Measurements from ENCODE around the gene BANF1. TPM values are rescaled to one million over a fixed set of nuclear protein-coding genes. Genes with fewer than 3 reads are reported as not detected.
"Not testable (repeated sequence)": the region's sequence is repeated elsewhere in the genome, so short reads cannot be mapped to it uniquely, and the experiment has no call there.

The BANF1 gene
- total RNA-seq, 1 donor from 2014 or later: 127 TPM

- intact Hi-C loops (cut with DNase I): no loop called here
Measured at GRCh38 chr11:66006134-66006890, 4.0 kb downstream of the BANF1 start.

GRCh38 chr11:66006891-66007176 lies 4.5 kb downstream of the BANF1 start:
- intact Hi-C loops (cut with DNase I): no loop called here
- no peak for DNase-seq (ENCODE audit: low spot score)

More at GRCh38 chr11:66006134-66006890, 4.0 kb downstream of the BANF1 start:
- no peak for DNase-seq (ENCODE audit: low spot score)
- no peak for ATAC-seq

GRCh38 chr11:66007201-66007634 lies 4.9 kb downstream of the BANF1 start:
- no peak for ATAC-seq
- no peak for DNase-seq (ENCODE audit: low spot score)

More at GRCh38 chr11:66006891-66007176, 4.5 kb downstream of the BANF1 start:
- no peak for ATAC-seq

GRCh38 chr11:66008095-66008467 lies 5.8 kb downstream of the BANF1 start:
- intact Hi-C loops (cut with DNase I): no loop called here
- no peak for ATAC-seq
- DNase-seq (ENCODE audit: low spot score): no peak

More at GRCh38 chr11:66007201-66007634, 4.9 kb downstream of the BANF1 start:
- intact Hi-C loops (cut with DNase I): no loop called here

- ATAC-seq (no peak), DNase-seq (ENCODE audit: low spot score) (no peak)
- intact Hi-C loops (cut with DNase I): no loop called here
Measured at GRCh38 chr11:66008468-66009101, 6.3 kb downstream of the BANF1 start.

GRCh38 chr11:66010036-66010435 lies 7.7 kb downstream of the BANF1 start:
- DNase-seq (ENCODE audit: low spot score); ATAC-seq; intact Hi-C loops (cut with DNase I): not testable (repeated sequence)

GRCh38 chr11:66011239-66011784 lies 9.0 kb downstream of the BANF1 start:
- intact Hi-C loops (cut with DNase I): no loop called here
- ATAC-seq (no peak), DNase-seq (ENCODE audit: low spot score) (no peak)

GRCh38 chr11:66011785-66012303 lies 9.5 kb downstream of the BANF1 start, which contains the start of gene CST6:
Gene CST6 (plus strand): TSS chr11:66012008. CDS start chr11:66012045, 37 bp downstream.
- intact Hi-C loops (cut with DNase I): no loop called here
- ATAC-seq (no peak), DNase-seq (ENCODE audit: low spot score) (no peak)

GRCh38 chr11:66012371-66012945 lies 10.2 kb downstream of the BANF1 start:
- no peak for ATAC-seq
- intact Hi-C loops (cut with DNase I): no loop called here
- no peak for DNase-seq (ENCODE audit: low spot score)

- DNase-seq (ENCODE audit: low spot score): no peak
- intact Hi-C loops (cut with DNase I): no loop called here
- no peak for ATAC-seq
Measured at GRCh38 chr11:66012946-66013761, 10.9 kb downstream of the BANF1 start.

- DNase-seq (ENCODE audit: low spot score) (no peak), ATAC-seq (no peak)
- intact Hi-C loops (cut with DNase I): no loop called here
Measured at GRCh38 chr11:66013762-66014100, 11.4 kb downstream of the BANF1 start.

- DNase-seq (ENCODE audit: low spot score) (no peak), ATAC-seq (no peak)
- intact Hi-C loops (cut with DNase I): no loop called here
Measured at GRCh38 chr11:66014804-66015453, 12.6 kb downstream of the BANF1 start.

- ATAC-seq (no peak), DNase-seq (ENCODE audit: low spot score) (no peak)
- intact Hi-C loops (cut with DNase I): no loop called here
Measured at GRCh38 chr11:66015454-66015881, 13.2 kb downstream of the BANF1 start.

GRCh38 chr11:66015936-66016792 lies 13.9 kb downstream of the BANF1 start:
- no peak for DNase-seq (ENCODE audit: low spot score)
- ATAC-seq: no peak
- intact Hi-C loops (cut with DNase I): no loop called here

GRCh38 chr11:66016793-66017177 lies 14.5 kb downstream of the BANF1 start:
- DNase-seq (ENCODE audit: low spot score) (no peak), ATAC-seq (no peak)
- intact Hi-C loops (cut with DNase I): no loop called here

GRCh38 chr11:66017321-66017720 lies 15.0 kb downstream of the BANF1 start:
- intact Hi-C loops (cut with DNase I): no loop called here
- no peak for ATAC-seq
- DNase-seq (ENCODE audit: low spot score): no peak

- intact Hi-C loops (cut with DNase I): no loop called here
- no peak for DNase-seq (ENCODE audit: low spot score)
Measured at GRCh38 chr11:66020212-66020611, 17.9 kb downstream of the BANF1 start.

More at GRCh38 chr11:66020212-66020611, 17.9 kb downstream of the BANF1 start:
- no peak for ATAC-seq
